ENCODE results near the gene OXCT1.
"Not testable (repeated sequence)": the region's sequence is repeated elsewhere in the genome, so short reads cannot be mapped to it uniquely, and the experiment has no call there.

The OXCT1 gene

GRCh38 chr5:41871852-41872251, 1.6 kb upstream of the OXCT1 start:
- no peak for DNase-seq

- DNase-seq, result no peak
Observed at GRCh38 chr5:41870627-41871048, 413 bp upstream of the OXCT1 start.

- DNase-seq, result no peak
Observed at GRCh38 chr5:41869151-41869723, 988 bp downstream of the OXCT1 start.

GRCh38 chr5:41863871-41864486, 6.2 kb downstream of the OXCT1 start:
- no peak for DNase-seq

- no peak for DNase-seq
Observed at GRCh38 chr5:41858890-41859289, 11.3 kb downstream of the OXCT1 start.

- no peak for DNase-seq
Observed at GRCh38 chr5:41857989-41858388, 12.2 kb downstream of the OXCT1 start.

- peak; percentile 46 to 54 for DNase-seq
Observed at GRCh38 chr5:41856644-41857491, 13.4 kb downstream of the OXCT1 start.

GRCh38 chr5:41852293-41852692, 17.9 kb downstream of the OXCT1 start:
- DNase-seq, result no peak

- no peak for DNase-seq
Observed at GRCh38 chr5:41851116-41851515, 19.1 kb downstream of the OXCT1 start.

GRCh38 chr5:41848983-41849382, 21.2 kb downstream of the OXCT1 start:
- DNase-seq, result no peak

GRCh38 chr5:41845751-41846150, 24.5 kb downstream of the OXCT1 start:
- not testable (repeated sequence) for DNase-seq

GRCh38 chr5:41844502-41844901, 25.7 kb downstream of the OXCT1 start:
- DNase-seq, result no peak

- no peak for DNase-seq
Observed at GRCh38 chr5:41843456-41844370, 26.5 kb downstream of the OXCT1 start.

- no peak for DNase-seq
Observed at GRCh38 chr5:41842777-41843176, 27.4 kb downstream of the OXCT1 start.

GRCh38 chr5:41841325-41841724, 28.9 kb downstream of the OXCT1 start:
- no peak for DNase-seq

GRCh38 chr5:41840251-41840650, 30.0 kb downstream of the OXCT1 start:
- no peak for DNase-seq

GRCh38 chr5:41837793-41838192, 32.4 kb downstream of the OXCT1 start:
- DNase-seq, result no peak

- peak; percentile 35 to 40 for DNase-seq
Observed at GRCh38 chr5:41835645-41836044, 34.6 kb downstream of the OXCT1 start.

- no peak for DNase-seq
Observed at GRCh38 chr5:41834506-41834905, 35.7 kb downstream of the OXCT1 start.

- no peak for DNase-seq
Observed at GRCh38 chr5:41832430-41832829, 37.8 kb downstream of the OXCT1 start.

- no peak for DNase-seq
Observed at GRCh38 chr5:41831155-41831554, 39.1 kb downstream of the OXCT1 start.

- no peak for DNase-seq
Observed at GRCh38 chr5:41827792-41828191, 42.4 kb downstream of the OXCT1 start.

- no peak for DNase-seq
Observed at GRCh38 chr5:41822036-41822435, 48.2 kb downstream of the OXCT1 start.

Measured in activated T-cell treated with anti-CD3 and anti-CD28 coated beads, Interleukin-2, amount 50 U/mL, for 48 hours (primary cell).